Sigmoid colon (tissue), 7 donors: Measurements from ENCODE around the gene HMCN2. TPM values are rescaled to one million over a fixed set of nuclear protein-coding genes. Genes with fewer than 3 reads are reported as not detected.

Experiments used
- DNase-seq: peaks from one replicate; pipeline ENCODE4 v3.0.0-alpha.2; 2019
- H3K27ac ChIP-seq, 4 donors: fragments of 200-600 bp; sonication (generic); one replicate each; pipeline ENCODE4 v1.5.1; 2016 to 2019; ENCODE audit warnings: mild to moderate bottlenecking in 1 of 4
- H3K27me3 ChIP-seq, 3 donors: fragments of 200-600 bp; sonication (generic); one replicate each; pipeline ENCODE4 v1.5.1; 2019; ENCODE audit warnings: mild to moderate bottlenecking in 1 of 3
- H3K36me3 ChIP-seq, 4 donors: fragments of 200-600 bp; sonication (generic); one replicate each; pipeline ENCODE4 v1.5.1; 2016 to 2019
- H3K4me1 ChIP-seq, 4 donors: fragments of 200-600 bp; sonication (generic); one replicate each; pipeline ENCODE4 v1.5.1; 2017 to 2019
- H3K4me3 ChIP-seq, 4 donors: fragments of 200-600 bp; sonication (generic); one replicate each; pipeline ENCODE4 v1.5.1; 2017 to 2019; ENCODE audit warnings: mild to moderate bottlenecking in 2 of 4, moderate library complexity in 1 of 4
- H3K9me3 ChIP-seq, 4 donors: fragments of 200-600 bp in 3 of 4; sonication (generic) in 3 of 4; one replicate each; pipeline versions ENCODE4 v1.5.1 to v1.6.1; 2013 to 2019
- EP300 ChIP-seq, 4 donors: sonication (generic); formaldehyde crosslinking; IDR thresholded peaks; one replicate each; pipeline ENCODE4 v1.6.1; 2017; ENCODE audit warnings: antibody characterized with exemption in 4 of 4
- POLR2A ChIP-seq, 2 donors: fragments of 450-650 bp; IDR thresholded peaks; one replicate each; pipeline ENCODE4 v1.6.1; 2016; ENCODE audit warnings: antibody characterized with exemption in 2 of 2, mild to moderate bottlenecking in 2 of 2, moderate library complexity in 2 of 2
- POLR2AphosphoS5 ChIP-seq, 4 donors: sonication (generic); formaldehyde crosslinking; IDR thresholded peaks; one replicate each; pipeline ENCODE4 v1.6.1; 2017; ENCODE audit warnings: antibody characterized with exemption in 4 of 4
- WGBS, 2 donors: extraction: QIAGEN DNeasy Blood & Tissue Kit; methylation state at CpG; one replicate each; pipeline ENCODE4 v1.1.7; 2013; 5-methylcytosine and 5-hydroxymethylcytosine counted together
- intact Hi-C: fragments of 100-400 bp; cut with DNase I; formaldehyde crosslinking; loops from one replicate; pipeline ENCODE4 v1.15.1; 2023
- polyA plus RNA-seq, 3 donors: library from polyadenylated mRNA; stranded (reverse); fragments of 200-250 nt; gene quantifications; one replicate each; pipeline ENCODE4 v1.2.3, GENCODE V29; 2013
- total RNA-seq, 4 donors: library from RNA; depleted of rRNA; stranded (reverse); fragments of >200 nt; gene quantifications; one replicate each; pipeline ENCODE4 v1.1.0, GENCODE V29; 2016
- TF ChIP-seq, protein P1 (sequence below), 4 experiments: fragments of 450-650 bp in 3 of 4; fragments of 200-600 bp in 1 of 4; IDR thresholded peaks; one replicate each; pipeline ENCODE4 v1.5.1; 2016 to 2019; ENCODE audit warnings: antibody characterized with exemption in 4 of 4, mild to moderate bottlenecking in 3 of 4, moderate library complexity in 2 of 4
- donor health status: healthy with polysubstance abuse.
- donor health status: Bipolar disorder and iron deficiency.
- donor health status: healthy.

HMCN2 gene
- total and polyA plus RNA-seq, 7 donors, result 3.6 to 106 (median 13.2) TPM

DNA sequence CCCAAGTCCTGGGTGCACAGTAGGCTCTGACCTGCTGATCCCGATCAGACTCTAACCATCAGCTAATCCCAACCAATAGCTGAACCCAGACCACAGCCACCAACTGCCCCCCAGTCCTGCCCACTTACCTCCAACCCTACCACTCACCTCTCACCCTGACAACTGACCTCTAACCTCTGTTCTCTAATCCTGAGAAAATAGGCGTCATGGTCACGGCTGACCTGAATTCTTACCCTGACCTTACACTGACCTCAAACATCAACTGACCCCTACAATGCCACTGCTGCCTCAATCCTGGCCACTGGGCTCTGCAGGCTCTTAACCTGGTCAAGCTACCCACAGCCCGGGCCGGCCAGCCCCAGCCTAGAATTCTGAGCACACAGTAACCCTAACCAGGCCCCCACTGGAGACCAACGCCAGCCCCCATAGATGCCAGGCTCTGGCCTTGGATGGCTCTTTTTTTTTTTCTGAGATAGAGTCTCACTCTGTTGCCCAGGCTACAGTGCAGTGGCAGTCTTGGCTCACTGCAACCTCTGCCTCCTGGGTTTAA lies 115.4 kb downstream of the HMCN2 start:
- no peak for DNase-seq
- Histone ChIP-seq H3K4me3 (no peak overlapping the region), H3K9me3 (no peaks in the 10 kb centered on the region), H3K36me3 (peaks cover 0 to 66% (median 13%) of the 10 kb centered on the region in 4 donors), H3K27me3 (no peaks in the 10 kb centered on the region), H3K4me1 (no peaks in the 10 kb centered on the region), H3K27ac (no peak overlapping the region)
- 86 to 90% methylated on average over 6 of the region's 6 CpGs for WGBS, 2 donors
- intact Hi-C loops, result no loop called here
- TF ChIP-seq, protein P1, sequence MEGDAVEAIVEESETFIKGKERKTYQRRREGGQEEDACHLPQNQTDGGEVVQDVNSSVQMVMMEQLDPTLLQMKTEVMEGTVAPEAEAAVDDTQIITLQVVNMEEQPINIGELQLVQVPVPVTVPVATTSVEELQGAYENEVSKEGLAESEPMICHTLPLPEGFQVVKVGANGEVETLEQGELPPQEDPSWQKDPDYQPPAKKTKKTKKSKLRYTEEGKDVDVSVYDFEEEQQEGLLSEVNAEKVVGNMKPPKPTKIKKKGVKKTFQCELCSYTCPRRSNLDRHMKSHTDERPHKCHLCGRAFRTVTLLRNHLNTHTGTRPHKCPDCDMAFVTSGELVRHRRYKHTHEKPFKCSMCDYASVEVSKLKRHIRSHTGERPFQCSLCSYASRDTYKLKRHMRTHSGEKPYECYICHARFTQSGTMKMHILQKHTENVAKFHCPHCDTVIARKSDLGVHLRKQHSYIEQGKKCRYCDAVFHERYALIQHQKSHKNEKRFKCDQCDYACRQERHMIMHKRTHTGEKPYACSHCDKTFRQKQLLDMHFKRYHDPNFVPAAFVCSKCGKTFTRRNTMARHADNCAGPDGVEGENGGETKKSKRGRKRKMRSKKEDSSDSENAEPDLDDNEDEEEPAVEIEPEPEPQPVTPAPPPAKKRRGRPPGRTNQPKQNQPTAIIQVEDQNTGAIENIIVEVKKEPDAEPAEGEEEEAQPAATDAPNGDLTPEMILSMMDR (IDR thresholded peaks at IDR 0.05), result no peak
- TF ChIP-seq EP300 (IDR thresholded peaks at IDR 0.05) (no peak), POLR2AphosphoS5 (IDR thresholded peaks at IDR 0.05) (no peak), POLR2A (IDR thresholded peaks at IDR 0.05) (no peak)

DNA sequence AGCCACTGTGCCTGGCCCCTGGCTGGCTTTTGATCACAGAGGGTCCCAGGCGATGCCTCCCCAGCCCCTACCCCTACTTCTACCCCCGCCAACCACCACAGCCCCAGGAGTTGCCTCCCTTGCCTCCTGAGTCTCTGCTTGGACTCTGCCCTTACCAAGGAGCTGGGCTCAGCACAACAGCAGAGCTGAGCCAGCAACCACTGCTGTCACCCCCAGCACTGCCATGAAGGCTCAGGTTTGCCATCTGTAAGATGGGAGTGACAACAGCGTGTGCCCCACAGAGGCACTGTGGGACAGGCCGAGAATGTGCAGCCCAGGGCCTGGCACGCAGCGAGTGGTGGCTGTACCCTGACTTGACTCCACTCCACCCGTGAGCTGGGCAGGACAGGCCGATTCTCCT lies 116.1 kb downstream of the HMCN2 start:
- H3K9me3 ChIP-seq, result no peaks in the 10 kb centered on the region

DNA sequence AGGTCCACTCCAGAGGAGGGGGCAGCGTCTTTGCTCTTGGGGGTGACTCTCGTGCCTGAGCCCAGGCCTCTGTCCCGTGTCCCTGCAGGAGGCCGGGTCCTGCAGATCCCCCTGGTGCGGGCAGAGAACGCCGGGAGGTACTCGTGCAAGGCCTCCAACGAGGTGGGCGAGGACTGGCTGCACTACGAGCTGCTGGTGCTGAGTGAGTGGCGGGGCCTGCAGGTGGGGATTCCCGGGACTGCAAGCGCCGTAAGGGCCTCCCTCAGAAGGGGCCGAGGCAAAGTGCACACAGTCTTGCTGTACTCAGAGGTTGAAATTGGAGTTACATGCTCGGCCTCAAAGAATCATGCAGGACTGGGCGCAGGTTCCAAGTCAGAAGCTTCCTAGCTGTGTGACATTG lies 116.5 kb downstream of the HMCN2 start:
- WGBS, 2 donors, result 82 to 83% methylated on average over 18 of the region's 18 CpGs
- Histone ChIP-seq H3K27ac (no peak overlapping the region), H3K9me3 (no peaks in the 10 kb centered on the region), H3K4me3 (no peak overlapping the region), H3K27me3 (no peaks in the 10 kb centered on the region), H3K36me3 (peaks cover 0 to 66% (median 17%) of the 10 kb centered on the region in 4 donors), H3K4me1 (no peaks in the 10 kb centered on the region)
- TF ChIP-seq, protein P1 (IDR thresholded peaks at IDR 0.05), result no peak
- no peak for TF ChIP-seq POLR2A (IDR thresholded peaks at IDR 0.05)
- TF ChIP-seq EP300 (IDR thresholded peaks at IDR 0.05), result no peak
- TF ChIP-seq POLR2AphosphoS5 (IDR thresholded peaks at IDR 0.05), result no peak
- intact Hi-C loops, result no loop called here
- DNase-seq, result no peak

More for the DNA sequence above, 116.1 kb downstream of the HMCN2 start:
- intact Hi-C loops, result no loop called here
- Histone ChIP-seq H3K27ac (no peak overlapping the region), H3K4me3 (no peak overlapping the region), H3K27me3 (no peaks in the 10 kb centered on the region), H3K36me3 (peaks cover 0 to 66% (median 14%) of the 10 kb centered on the region in 4 donors), H3K4me1 (no peaks in the 10 kb centered on the region)
- WGBS, 2 donors, result 87% methylated on average over 8 of the region's 8 CpGs
- no peak for DNase-seq
- TF ChIP-seq, protein P1 (IDR thresholded peaks at IDR 0.05), result no peak
- TF ChIP-seq POLR2AphosphoS5 (IDR thresholded peaks at IDR 0.05), result no peak
- no peak for TF ChIP-seq EP300 (IDR thresholded peaks at IDR 0.05)
- no peak for TF ChIP-seq POLR2A (IDR thresholded peaks at IDR 0.05)

DNA sequence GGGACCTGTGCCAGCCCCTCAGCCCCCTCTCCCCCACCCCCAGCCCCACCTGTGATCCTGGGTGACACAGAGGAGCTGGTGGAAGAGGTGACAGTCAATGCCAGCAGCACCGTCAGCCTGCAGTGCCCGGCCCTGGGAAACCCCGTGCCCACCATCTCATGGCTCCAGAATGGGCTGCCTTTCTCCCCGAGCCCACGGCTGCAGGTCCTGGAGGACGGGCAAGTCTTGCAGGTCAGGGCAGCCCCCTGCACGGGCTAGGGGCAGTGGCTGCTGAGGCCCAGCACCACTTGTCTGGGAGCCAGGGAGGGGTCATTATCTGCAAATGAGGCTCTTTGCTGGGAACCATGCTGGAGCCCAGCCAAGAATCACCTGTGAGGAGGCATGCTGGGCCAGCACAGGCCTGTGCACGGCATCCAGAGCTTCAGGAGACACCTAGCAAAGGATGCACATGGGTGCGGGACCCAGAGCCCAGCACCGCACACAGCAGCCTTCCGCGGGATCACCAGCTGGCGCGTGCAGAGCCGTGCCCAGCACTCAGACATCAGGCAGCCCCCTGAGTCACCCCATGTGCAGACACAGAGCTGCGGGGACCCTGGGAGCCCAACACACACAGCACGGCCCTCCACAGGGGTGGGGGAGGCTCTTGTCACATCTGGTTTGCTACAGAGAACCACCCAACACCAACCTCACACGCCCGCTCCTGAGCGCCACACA lies 117.2 kb downstream of the HMCN2 start:
- 83 to 88% methylated on average over 20 of the region's 20 CpGs for WGBS, 2 donors
- H3K9me3 ChIP-seq, result no peaks in the 10 kb centered on the region
- no peak overlapping the region for H3K27ac ChIP-seq
- no peaks in the 10 kb centered on the region for H3K27me3 ChIP-seq
- H3K4me1 ChIP-seq, result no peaks in the 10 kb centered on the region
- TF ChIP-seq, protein P1 (IDR thresholded peaks at IDR 0.05), result no peak
- no peak for TF ChIP-seq EP300 (IDR thresholded peaks at IDR 0.05)
- TF ChIP-seq POLR2AphosphoS5 (IDR thresholded peaks at IDR 0.05), result no peak
- TF ChIP-seq POLR2A (IDR thresholded peaks at IDR 0.05), result no peak
- H3K36me3 ChIP-seq, result peaks cover 0 to 66% (median 20%) of the 10 kb centered on the region in 4 donors
- intact Hi-C loops, result no loop called here
- DNase-seq, result no peak
- H3K4me3 ChIP-seq, result no peak overlapping the region
